Measurements from ENCODE around the gene CX3CL1. TPM values are rescaled to one million over a fixed set of nuclear protein-coding genes. Genes with fewer than 3 reads are reported as not detected.

CX3CL1 gene
- total RNA-seq: not detected
- not detected for polyA plus RNA-seq
- not detected for total RNA-seq

DNA sequence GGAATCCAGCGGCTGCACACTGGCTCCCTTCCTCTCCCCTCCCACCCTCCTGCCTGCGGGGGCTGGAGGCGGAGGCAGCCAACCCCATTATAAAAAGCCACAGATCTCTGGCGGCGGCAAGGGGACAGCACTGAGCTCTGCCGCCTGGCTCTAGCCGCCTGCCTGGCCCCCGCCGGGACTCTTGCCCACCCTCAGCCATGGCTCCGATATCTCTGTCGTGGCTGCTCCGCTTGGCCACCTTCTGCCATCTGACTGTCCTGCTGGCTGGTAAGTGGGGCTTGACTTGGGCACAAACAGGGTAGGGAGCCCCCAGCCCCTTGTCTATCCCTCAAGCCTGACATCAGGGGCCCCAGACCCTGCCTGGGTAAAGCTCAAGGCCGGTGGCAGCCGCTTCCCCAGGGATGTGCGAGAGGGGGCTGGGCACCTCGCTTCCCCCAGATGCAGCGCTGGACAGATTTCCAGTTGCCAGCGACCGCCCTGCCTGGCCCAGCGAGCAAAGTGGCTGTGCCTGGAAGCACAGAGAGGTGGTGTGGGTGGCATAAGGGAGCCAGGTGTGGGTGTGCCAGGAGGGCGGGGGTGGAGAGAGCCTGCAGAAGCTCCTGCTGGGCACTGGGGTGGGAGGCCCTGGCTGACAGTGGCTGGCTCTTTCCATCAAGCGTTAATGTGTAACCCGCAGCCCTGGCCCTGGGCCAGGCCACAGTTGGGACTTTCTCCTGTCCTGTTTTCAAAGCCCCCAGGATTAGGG is at the start of gene CX3CL1:
Gene CX3CL1, plus strand, starts transcription at position 119 of the 745 bp plus-strand sequence. Its CDS starts 79 bp downstream, at position 198.
- H3K4me1 Mint-ChIP-seq: peaks cover 0 to 4% (median 0%) of the 10 kb centered on the region in 7 donors
- no peaks in the 10 kb centered on the region for H3K9me3 Mint-ChIP-seq
- no peak within 1 kb of the TSS for H3K4me3 Mint-ChIP-seq
- no peaks in the 10 kb centered on the region for H3K27me3 ChIP-seq (ENCODE audit: control insufficient read depth in 2 of 2, insufficient read depth in 2 of 2, low read length in 2 of 2)
- H3K27ac ChIP-seq (ENCODE audit: low read depth, low read length): no peak within 1 kb of the TSS
- H3K9me3 ChIP-seq (ENCODE audit: control insufficient read depth in 2 of 3, low read length in 3 of 3): no peaks in the 10 kb centered on the region
- no peaks in the 10 kb centered on the region for H3K4me1 ChIP-seq (ENCODE audit: control insufficient read depth in 2 of 2, insufficient read depth in 2 of 2, low read length in 2 of 2)
- no peak within 1 kb of the TSS for H3K4me3 ChIP-seq (ENCODE audit: low read length)
- no peaks in the 10 kb centered on the region for H3K36me3 Mint-ChIP-seq
- intact Hi-C loops (cut with micrococcal nuclease): no loop called here
- CTCF ChIA-PET: no interaction called here
- no peak for ATAC-seq
- no peak within 1 kb of the TSS for H3K27ac Mint-ChIP-seq
- H3K27me3 Mint-ChIP-seq: peaks cover 0 to 14% (median 0%) of the 10 kb centered on the region in 5 donors
- POLR2A ChIA-PET: no interaction called here
- H3K36me3 ChIP-seq (ENCODE audit: control insufficient read depth in 2 of 3, insufficient read depth in 3 of 3, low read length in 3 of 3): no peaks in the 10 kb centered on the region
- DNase-seq: no peak

DNA sequence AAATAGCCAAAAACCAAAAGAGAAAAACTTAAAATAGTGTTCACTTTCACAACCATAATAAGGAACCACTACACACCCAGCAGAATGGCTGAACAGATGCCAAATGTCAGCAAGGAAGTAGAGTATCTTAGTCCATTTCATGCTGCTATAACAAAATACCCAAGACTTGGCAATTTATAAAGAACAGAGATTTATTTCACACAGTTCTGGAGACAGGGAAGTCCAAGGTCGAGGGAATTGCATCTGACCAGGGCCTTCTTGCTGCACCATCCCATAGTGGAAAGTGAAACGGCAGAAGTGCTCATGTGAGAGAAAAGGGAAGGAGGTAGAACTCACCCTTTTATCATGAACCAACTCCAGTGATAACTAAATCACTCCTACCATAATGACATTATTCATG is 47.5 kb upstream of the CX3CL1 start:
- no peaks in the 10 kb centered on the region for H3K4me1 ChIP-seq (ENCODE audit: control insufficient read depth in 2 of 2, insufficient read depth in 2 of 2, low read length in 2 of 2)
- Mint-ChIP-seq H3K27ac (peak overlapping the region in 2 of 9 donors; percentile 1 to 28), H3K27me3 (peaks cover 0 to 3% (median 0%) of the 10 kb centered on the region in 5 donors), H3K36me3 (peaks cover 0 to 3% (median 0%) of the 10 kb centered on the region in 5 donors), H3K9me3 (peaks cover 0 to 9% (median 0%) of the 10 kb centered on the region in 11 donors), H3K4me3 (no peak overlapping the region), H3K4me1 (no peaks in the 10 kb centered on the region)
- ChIA-PET CTCF (no interaction called here), POLR2A (no interaction called here)
- DNase-seq (no peak), ATAC-seq (no peak)
- no peak overlapping the region for H3K4me3 ChIP-seq (ENCODE audit: low read length)
- no peak overlapping the region for H3K27ac ChIP-seq (ENCODE audit: low read depth, low read length)
- peaks cover 0 to 4% (median 0%) of the 10 kb centered on the region in 3 experiments for H3K9me3 ChIP-seq (ENCODE audit: control insufficient read depth in 2 of 3, low read length in 3 of 3)
- intact Hi-C loops (cut with micrococcal nuclease): no loop called here
- no peaks in the 10 kb centered on the region for H3K36me3 ChIP-seq (ENCODE audit: control insufficient read depth in 2 of 3, insufficient read depth in 3 of 3, low read length in 3 of 3)
- no peaks in the 10 kb centered on the region for H3K27me3 ChIP-seq (ENCODE audit: control insufficient read depth in 2 of 2, insufficient read depth in 2 of 2, low read length in 2 of 2)

GRCh38 chr16:57325458-57325857 is 46.8 kb upstream of the CX3CL1 start:
- peaks cover 0 to 9% (median 0%) of the 10 kb centered on the region in 11 donors for H3K9me3 Mint-ChIP-seq
- H3K9me3 ChIP-seq (ENCODE audit: control insufficient read depth in 2 of 3, low read length in 3 of 3): peaks cover 0 to 4% (median 0%) of the 10 kb centered on the region in 3 experiments
- H3K4me3 Mint-ChIP-seq: no peak overlapping the region
- no peak overlapping the region for H3K4me3 ChIP-seq (ENCODE audit: low read length)
- ChIA-PET CTCF (no interaction called here), POLR2A (interaction anchor here (0.6 kb wide), 1 partner anchor 709 kb away, joined by 3 read pairs; no protein-coding TSS in a partner anchor)
- no peaks in the 10 kb centered on the region for H3K36me3 ChIP-seq (ENCODE audit: control insufficient read depth in 2 of 3, insufficient read depth in 3 of 3, low read length in 3 of 3)
- DNase-seq (no peak), ATAC-seq (no peak)
- H3K27ac Mint-ChIP-seq: no peak overlapping the region
- H3K4me1 ChIP-seq (ENCODE audit: control insufficient read depth in 2 of 2, insufficient read depth in 2 of 2, low read length in 2 of 2): no peaks in the 10 kb centered on the region
- no peaks in the 10 kb centered on the region for H3K27me3 ChIP-seq (ENCODE audit: control insufficient read depth in 2 of 2, insufficient read depth in 2 of 2, low read length in 2 of 2)
- no peak overlapping the region for H3K27ac ChIP-seq (ENCODE audit: low read depth, low read length)
- no peaks in the 10 kb centered on the region for H3K4me1 Mint-ChIP-seq
- H3K36me3 Mint-ChIP-seq: peaks cover 0 to 3% (median 0%) of the 10 kb centered on the region in 5 donors
- intact Hi-C loops (cut with micrococcal nuclease): no loop called here
- peaks cover 0 to 9% (median 0%) of the 10 kb centered on the region in 5 donors for H3K27me3 Mint-ChIP-seq

GRCh38 chr16:57329718-57330327 is 42.5 kb upstream of the CX3CL1 start:
- Mint-ChIP-seq H3K4me3 (no peak overlapping the region), H3K36me3 (peaks cover 0 to 5% (median 3%) of the 10 kb centered on the region in 5 donors), H3K27me3 (peaks cover 0 to 27% (median 5%) of the 10 kb centered on the region in 5 donors), H3K27ac (no peak overlapping the region), H3K9me3 (peaks cover 0 to 29% (median 4%) of the 10 kb centered on the region in 11 donors), H3K4me1 (no peaks in the 10 kb centered on the region)
- ChIA-PET POLR2A (no interaction called here), CTCF (interaction anchor here (0.6 kb wide), 2 partner anchors 254 to 388 kb away, joined by 3 to 4 read pairs; no protein-coding TSS in a partner anchor)
- Histone ChIP-seq H3K36me3 (ENCODE audit: control insufficient read depth in 2 of 3, insufficient read depth in 3 of 3, low read length in 3 of 3) (no peaks in the 10 kb centered on the region), H3K4me1 (ENCODE audit: control insufficient read depth in 2 of 2, insufficient read depth in 2 of 2, low read length in 2 of 2) (no peaks in the 10 kb centered on the region), H3K4me3 (ENCODE audit: low read length) (no peak overlapping the region), H3K27ac (ENCODE audit: low read depth, low read length) (no peak overlapping the region), H3K27me3 (ENCODE audit: control insufficient read depth in 2 of 2, insufficient read depth in 2 of 2, low read length in 2 of 2) (no peaks in the 10 kb centered on the region), H3K9me3 (ENCODE audit: control insufficient read depth in 2 of 3, low read length in 3 of 3) (peaks cover 0 to 11% (median 0%) of the 10 kb centered on the region in 3 experiments)
- DNase-seq (no peak), ATAC-seq (no peak)
- intact Hi-C loops (cut with micrococcal nuclease): no loop called here

- no peaks in the 10 kb centered on the region for H3K27me3 ChIP-seq (ENCODE audit: control insufficient read depth in 2 of 2, insufficient read depth in 2 of 2, low read length in 2 of 2)
- ChIA-PET CTCF (no interaction called here), POLR2A (no interaction called here)
- H3K27me3 Mint-ChIP-seq: peaks cover 0 to 32% (median 12%) of the 10 kb centered on the region in 5 donors
- no peaks in the 10 kb centered on the region for H3K4me1 ChIP-seq (ENCODE audit: control insufficient read depth in 2 of 2, insufficient read depth in 2 of 2, low read length in 2 of 2)
- intact Hi-C loops (cut with micrococcal nuclease): no loop called here
- no peaks in the 10 kb centered on the region for H3K36me3 ChIP-seq (ENCODE audit: control insufficient read depth in 2 of 3, insufficient read depth in 3 of 3, low read length in 3 of 3)
- H3K36me3 Mint-ChIP-seq: peaks cover 0 to 7% (median 3%) of the 10 kb centered on the region in 5 donors
- DNase-seq (no peak), ATAC-seq (no peak)
- no peaks in the 10 kb centered on the region for H3K4me1 Mint-ChIP-seq
- H3K27ac Mint-ChIP-seq: no peak overlapping the region
- peaks cover 0 to 26% (median 4%) of the 10 kb centered on the region in 11 donors for H3K9me3 Mint-ChIP-seq
- H3K27ac ChIP-seq (ENCODE audit: low read depth, low read length): no peak overlapping the region
- no peak overlapping the region for H3K4me3 ChIP-seq (ENCODE audit: low read length)
- peaks cover 0 to 9% (median 0%) of the 10 kb centered on the region in 3 experiments for H3K9me3 ChIP-seq (ENCODE audit: control insufficient read depth in 2 of 3, low read length in 3 of 3)
- H3K4me3 Mint-ChIP-seq: no peak overlapping the region
Observed at GRCh38 chr16:57331355-57331754, 40.9 kb upstream of the CX3CL1 start.

DNA sequence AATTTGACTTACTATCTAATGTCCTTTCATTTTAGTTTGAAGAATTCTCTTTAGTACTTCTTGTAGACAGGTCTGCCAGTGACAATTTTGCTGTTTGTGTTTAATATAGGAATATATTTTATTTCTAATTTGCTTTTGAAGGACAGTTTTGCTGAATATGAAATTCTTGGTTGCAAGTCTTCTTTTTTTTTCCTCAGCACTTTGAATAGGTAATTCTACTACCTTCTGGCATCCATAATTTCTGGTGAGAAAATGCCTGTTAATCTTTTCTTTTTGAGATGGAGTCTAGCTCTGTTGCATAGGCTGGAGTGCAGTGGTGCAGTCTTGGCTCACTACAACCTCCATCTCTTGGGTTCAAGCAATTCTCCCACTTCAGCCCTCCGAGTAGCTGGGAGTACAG is 38.9 kb upstream of the CX3CL1 start:
- H3K27me3 Mint-ChIP-seq: peaks cover 0 to 32% (median 12%) of the 10 kb centered on the region in 5 donors
- intact Hi-C loops (cut with micrococcal nuclease): no loop called here

More for the DNA sequence above, 38.9 kb upstream of the CX3CL1 start:
- Histone ChIP-seq H3K36me3 (ENCODE audit: control insufficient read depth in 2 of 3, insufficient read depth in 3 of 3, low read length in 3 of 3) (no peaks in the 10 kb centered on the region), H3K4me3 (ENCODE audit: low read length) (no peak overlapping the region), H3K27me3 (ENCODE audit: control insufficient read depth in 2 of 2, insufficient read depth in 2 of 2, low read length in 2 of 2) (no peaks in the 10 kb centered on the region), H3K27ac (ENCODE audit: low read depth, low read length) (no peak overlapping the region), H3K4me1 (ENCODE audit: control insufficient read depth in 2 of 2, insufficient read depth in 2 of 2, low read length in 2 of 2) (no peaks in the 10 kb centered on the region), H3K9me3 (ENCODE audit: control insufficient read depth in 2 of 3, low read length in 3 of 3) (peaks cover 0 to 6% (median 0%) of the 10 kb centered on the region in 3 experiments)
- CTCF ChIA-PET: no interaction called here
- POLR2A ChIA-PET: no interaction called here
- H3K4me3 Mint-ChIP-seq: no peak overlapping the region
- ATAC-seq: no peak
- peaks cover 0 to 20% (median 6%) of the 10 kb centered on the region in 11 donors for H3K9me3 Mint-ChIP-seq
- peaks cover 0 to 7% (median 0%) of the 10 kb centered on the region in 5 donors for H3K36me3 Mint-ChIP-seq
- no peak for DNase-seq
- H3K27ac Mint-ChIP-seq: no peak overlapping the region
- no peaks in the 10 kb centered on the region for H3K4me1 Mint-ChIP-seq
